DOHH2 (cell line): ENCODE results near the gene TACR2.

Source experiments
- EZH2phosphoT487 ChIP-seq: fragments of 200-600 bp; sonication (generic); IDR thresholded peaks from 2 replicates; pipeline ENCODE4 v1.6.1; 2017; ENCODE audit warnings: borderline replicate concordance, mild to moderate bottlenecking, antibody characterized with exemption, low read length, moderate library complexity, mixed read lengths
- TF ChIP-seq, protein P1 (sequence below): fragments of 200-600 bp; sonication (generic); IDR thresholded peaks from one replicate; pipeline ENCODE4 v1.5.1; 2014; ENCODE audit warnings: antibody characterized with exemption, mild to moderate bottlenecking, low read depth, low read length; ENCODE audit not compliant: poor library complexity, severe bottlenecking

DNA sequence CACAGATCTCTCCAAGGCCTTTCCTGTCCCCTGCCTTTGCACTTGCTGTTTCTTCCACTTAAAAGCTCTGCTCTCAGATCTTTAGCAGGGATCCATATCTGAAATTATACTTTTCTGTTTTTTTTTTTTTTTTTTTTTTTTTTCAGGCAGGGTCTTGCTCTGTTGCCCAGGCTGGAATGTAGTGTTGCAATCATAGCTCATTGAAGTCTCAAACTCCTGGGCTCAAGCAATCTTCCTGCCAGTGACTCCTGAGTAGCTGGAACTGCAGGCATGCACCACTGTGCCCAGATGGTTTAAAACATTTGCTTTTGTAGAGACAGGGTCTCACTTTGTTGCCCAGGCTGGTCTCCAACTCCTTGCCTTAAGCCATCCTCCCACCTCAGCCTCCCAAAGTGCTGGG lies 29.5 kb upstream of the TACR2 start:
- TF ChIP-seq, protein P1, sequence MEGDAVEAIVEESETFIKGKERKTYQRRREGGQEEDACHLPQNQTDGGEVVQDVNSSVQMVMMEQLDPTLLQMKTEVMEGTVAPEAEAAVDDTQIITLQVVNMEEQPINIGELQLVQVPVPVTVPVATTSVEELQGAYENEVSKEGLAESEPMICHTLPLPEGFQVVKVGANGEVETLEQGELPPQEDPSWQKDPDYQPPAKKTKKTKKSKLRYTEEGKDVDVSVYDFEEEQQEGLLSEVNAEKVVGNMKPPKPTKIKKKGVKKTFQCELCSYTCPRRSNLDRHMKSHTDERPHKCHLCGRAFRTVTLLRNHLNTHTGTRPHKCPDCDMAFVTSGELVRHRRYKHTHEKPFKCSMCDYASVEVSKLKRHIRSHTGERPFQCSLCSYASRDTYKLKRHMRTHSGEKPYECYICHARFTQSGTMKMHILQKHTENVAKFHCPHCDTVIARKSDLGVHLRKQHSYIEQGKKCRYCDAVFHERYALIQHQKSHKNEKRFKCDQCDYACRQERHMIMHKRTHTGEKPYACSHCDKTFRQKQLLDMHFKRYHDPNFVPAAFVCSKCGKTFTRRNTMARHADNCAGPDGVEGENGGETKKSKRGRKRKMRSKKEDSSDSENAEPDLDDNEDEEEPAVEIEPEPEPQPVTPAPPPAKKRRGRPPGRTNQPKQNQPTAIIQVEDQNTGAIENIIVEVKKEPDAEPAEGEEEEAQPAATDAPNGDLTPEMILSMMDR: no peak
- TF ChIP-seq EZH2phosphoT487: no peak
